CD14-positive monocyte (primary cell): ENCODE measurements around the gene CD44. TPM values are rescaled to one million over a fixed set of nuclear protein-coding genes. Genes with fewer than 3 reads are reported as not detected.

ENCODE experiments used
- DNase-seq, 3 donors: peaks; one replicate each; pipeline ENCODE4 v3.0.0-alpha.2; 2011 to 2022
- H2AFZ ChIP-seq: 2 replicates; pipeline ENCODE4 v1.6.0; 2012; ENCODE audit warnings: mild to moderate bottlenecking, low read depth, low read length, inconsistent platforms; ENCODE audit not compliant: insufficient read depth, poor library complexity, severe bottlenecking
- H3K27ac ChIP-seq, 2 donors: 1 replicate in 1 of 2; 2 replicates in 1 of 2; pipeline ENCODE4 v1.5.1; 2012 to 2013; ENCODE audit warnings: low read length in 2 of 2, control low read depth in 1 of 2, inconsistent platforms in 1 of 2, low read depth in 1 of 2, mild to moderate bottlenecking in 1 of 2
- H3K27me3 ChIP-seq, 2 donors: one replicate each; pipeline versions ENCODE4 v1.6.0 to v1.6.1; 2011 to 2013; ENCODE audit warnings: low read length in 2 of 2; ENCODE audit not compliant: control insufficient read depth in 2 of 2, insufficient read depth in 2 of 2
- H3K36me3 ChIP-seq, 2 donors: replicated peaks in 1 of 2; 1 replicate in 1 of 2; 2 replicates in 1 of 2; pipeline versions ENCODE4 v1.5.1 to v1.6.1; 2012 to 2013; ENCODE audit warnings: low read length in 2 of 2, control low read depth in 1 of 2, inconsistent platforms in 1 of 2, mild to moderate bottlenecking in 1 of 2; ENCODE audit not compliant: insufficient read depth in 2 of 2, control insufficient read depth in 1 of 2
- H3K4me1 ChIP-seq, 2 donors: 1 replicate in 1 of 2; 2 replicates in 1 of 2; pipeline versions ENCODE4 v1.5.1 to v1.6.1; 2012 to 2013; ENCODE audit warnings: low read length in 2 of 2, control low read depth in 1 of 2, inconsistent platforms in 1 of 2, mild to moderate bottlenecking in 1 of 2, moderate library complexity in 1 of 2; ENCODE audit not compliant: insufficient read depth in 2 of 2, control insufficient read depth in 1 of 2
- H3K4me2 ChIP-seq: replicated peaks from 2 replicates; pipeline ENCODE3; 2012; ENCODE audit warnings: low read length, moderate library complexity, mild to moderate bottlenecking; ENCODE audit not compliant: poor library complexity, severe bottlenecking; ENCODE audit errors: extremely low read depth
- H3K4me3 ChIP-seq, 3 experiments: fragments of 200-600 bp in 1 of 3; sonication (generic) in 1 of 3; replicated peaks in 1 of 3; 1 replicate in 2 of 3; 2 replicates in 1 of 3; pipeline ENCODE4 v1.5.1; 2011 to 2013; ENCODE audit warnings: low read length in 3 of 3, mild to moderate bottlenecking in 3 of 3, control low read depth in 2 of 3, low read depth in 2 of 3, inconsistent platforms in 1 of 3, moderate library complexity in 1 of 3
- H3K79me2 ChIP-seq: 2 replicates; pipeline ENCODE4 v1.6.0; 2012; ENCODE audit warnings: mild to moderate bottlenecking, control low read depth, inconsistent platforms, low read length, moderate library complexity; ENCODE audit not compliant: insufficient read depth
- H3K9ac ChIP-seq: 2 replicates; pipeline ENCODE4 v1.6.0; 2017; ENCODE audit warnings: low read length, mild to moderate bottlenecking; ENCODE audit not compliant: insufficient read depth, poor library complexity, severe bottlenecking
- H3K9me3 ChIP-seq, 2 donors: replicated peaks in 1 of 2; 1 replicate in 1 of 2; 2 replicates in 1 of 2; pipeline versions ENCODE4 v1.5.1 to v1.6.1; 2012 to 2013; ENCODE audit warnings: low read length in 2 of 2, control low read depth in 1 of 2; ENCODE audit not compliant: control insufficient read depth in 1 of 2, insufficient read depth in 1 of 2
- H4K20me1 ChIP-seq: 2 replicates; pipeline ENCODE4 v1.6.0; 2012; ENCODE audit warnings: mild to moderate bottlenecking, low read length, control low read depth, moderate library complexity; ENCODE audit not compliant: insufficient read depth
- H3K27ac Mint-ChIP-seq, 7 donors: one replicate each; pipeline ENCODE4 v1.8.0; 2020; ENCODE audit warnings: mild to moderate bottlenecking in 7 of 7, mixed read lengths in 7 of 7, moderate library complexity in 6 of 7, inconsistent platforms in 2 of 7
- H3K27me3 Mint-ChIP-seq, 3 donors: one replicate each; pipeline ENCODE4 v1.8.0; 2021 to 2022; ENCODE audit warnings: low read depth in 3 of 3, mild to moderate bottlenecking in 3 of 3, mixed read lengths in 3 of 3, moderate library complexity in 3 of 3, inconsistent platforms in 1 of 3
- H3K36me3 Mint-ChIP-seq, 2 donors: one replicate each; pipeline ENCODE4 v1.8.0; 2020; ENCODE audit warnings: mixed read lengths in 2 of 2, inconsistent platforms in 1 of 2, mild to moderate bottlenecking in 1 of 2
- H3K4me1 Mint-ChIP-seq: one replicate; pipeline ENCODE4 v1.8.0; 2020; ENCODE audit warnings: mild to moderate bottlenecking, mixed read lengths
- H3K4me3 Mint-ChIP-seq, 2 donors: one replicate each; pipeline ENCODE4 v1.8.0; 2020; ENCODE audit warnings: mild to moderate bottlenecking in 2 of 2, mixed read lengths in 2 of 2, moderate library complexity in 1 of 2
- H3K9me3 Mint-ChIP-seq, 7 donors: one replicate each; pipeline ENCODE4 v1.8.0; 2020 to 2022; ENCODE audit warnings: mixed read lengths in 7 of 7, mild to moderate bottlenecking in 6 of 7, moderate library complexity in 6 of 7, inconsistent platforms in 2 of 7
- WGBS: methylation state at CpG from one replicate; pipeline ENCODE4 v1.1.5; 2013; ENCODE audit warnings: missing lambda C conversion rate; ENCODE audit not compliant: insufficient coverage; 5-methylcytosine and 5-hydroxymethylcytosine counted together
- intact Hi-C, 2 donors: fragments of 100-400 bp; cut with micrococcal nuclease; formaldehyde crosslinking; loops; one replicate each; pipeline versions ENCODE4 v1.15.0 to v1.15.1; 2023
- polyA plus RNA-seq, 3 donors: library from polyadenylated mRNA; depleted of rRNA in 1 of 3; unstranded in 2 of 3; stranded (reverse) in 1 of 3; fragments of 300-500 nt in 2 of 3; fragments of >200 nt in 1 of 3; fragmentation: Illumina TruSeq in 2 of 3; gene quantifications; 1 replicate in 2 of 3; 2 replicates in 1 of 3; pipeline ENCODE4 v1.2.3, GENCODE V29; 2012 to 2021
- TF ChIP-seq, protein P1 (sequence below): fragments of 200-600 bp; IDR thresholded peaks from one replicate; pipeline ENCODE4 v1.8.0; 2022; ENCODE audit warnings: antibody characterized with exemption, mild to moderate bottlenecking

Gene CD44
- polyA plus RNA-seq, 3 donors, result 415 to 866 (median 531) TPM

GRCh38 chr11:35169754-35170153, 30.8 kb downstream of the CD44 start:
- H3K36me3 Mint-ChIP-seq, result peaks cover 52 to 65% of the 10 kb centered on the region in 2 donors
- Histone ChIP-seq H4K20me1 (peaks cover 100% of the 10 kb centered on the region), H3K4me1 (peaks cover 85 to 99% of the 10 kb centered on the region in 2 donors), H2AFZ (no peak overlapping the region), H3K79me2 (peaks cover 100% of the 10 kb centered on the region), H3K9me3 (no peaks in the 10 kb centered on the region), H3K4me3 (no peak overlapping the region), H3K36me3 (peaks cover 2 to 44% of the 10 kb centered on the region in 2 donors), H3K27ac (peak overlapping the region in 1 of 2 donors; percentile 86), H3K9ac (no peak overlapping the region), H3K27me3 (no peaks in the 10 kb centered on the region), H3K4me2 (no peak overlapping the region)
- H3K4me3 Mint-ChIP-seq, result no peak overlapping the region
- no peaks in the 10 kb centered on the region for H3K27me3 Mint-ChIP-seq
- no CpG with 5 or more reads among the region's 1 CpG for WGBS
- H3K27ac Mint-ChIP-seq, result peak overlapping the region in 1 of 7 donors; percentile 39
- no peaks in the 10 kb centered on the region for H3K9me3 Mint-ChIP-seq
- H3K4me1 Mint-ChIP-seq, result peaks cover 93% of the 10 kb centered on the region
- intact Hi-C loops, result loop anchor here (10.0 kb wide), 2 partner anchors 45 to 215 kb away; no protein-coding TSS in a partner anchor
- no peak for DNase-seq
- TF ChIP-seq, protein P1, sequence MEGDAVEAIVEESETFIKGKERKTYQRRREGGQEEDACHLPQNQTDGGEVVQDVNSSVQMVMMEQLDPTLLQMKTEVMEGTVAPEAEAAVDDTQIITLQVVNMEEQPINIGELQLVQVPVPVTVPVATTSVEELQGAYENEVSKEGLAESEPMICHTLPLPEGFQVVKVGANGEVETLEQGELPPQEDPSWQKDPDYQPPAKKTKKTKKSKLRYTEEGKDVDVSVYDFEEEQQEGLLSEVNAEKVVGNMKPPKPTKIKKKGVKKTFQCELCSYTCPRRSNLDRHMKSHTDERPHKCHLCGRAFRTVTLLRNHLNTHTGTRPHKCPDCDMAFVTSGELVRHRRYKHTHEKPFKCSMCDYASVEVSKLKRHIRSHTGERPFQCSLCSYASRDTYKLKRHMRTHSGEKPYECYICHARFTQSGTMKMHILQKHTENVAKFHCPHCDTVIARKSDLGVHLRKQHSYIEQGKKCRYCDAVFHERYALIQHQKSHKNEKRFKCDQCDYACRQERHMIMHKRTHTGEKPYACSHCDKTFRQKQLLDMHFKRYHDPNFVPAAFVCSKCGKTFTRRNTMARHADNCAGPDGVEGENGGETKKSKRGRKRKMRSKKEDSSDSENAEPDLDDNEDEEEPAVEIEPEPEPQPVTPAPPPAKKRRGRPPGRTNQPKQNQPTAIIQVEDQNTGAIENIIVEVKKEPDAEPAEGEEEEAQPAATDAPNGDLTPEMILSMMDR, result no peak

GRCh38 chr11:35170503-35170902, 31.5 kb downstream of the CD44 start:
- Mint-ChIP-seq H3K27me3 (no peaks in the 10 kb centered on the region), H3K27ac (peak overlapping the region in 6 of 7 donors; percentile 18 to 86 (median 64)), H3K4me1 (peaks cover 93% of the 10 kb centered on the region), H3K9me3 (no peaks in the 10 kb centered on the region), H3K36me3 (peaks cover 58 to 71% of the 10 kb centered on the region in 2 donors), H3K4me3 (no peak overlapping the region)
- H3K27ac ChIP-seq, result peak overlapping the region in 1 of 2 donors; percentile 86
- no peak overlapping the region for H3K4me2 ChIP-seq
- TF ChIP-seq, protein P1, result no peak
- H3K4me3 ChIP-seq, result no peak overlapping the region
- no peaks in the 10 kb centered on the region for H3K27me3 ChIP-seq
- peaks cover 2 to 44% of the 10 kb centered on the region in 2 donors for H3K36me3 ChIP-seq
- no peak overlapping the region for H2AFZ ChIP-seq
- DNase-seq, result no peak
- H3K4me1 ChIP-seq, result peaks cover 85 to 99% of the 10 kb centered on the region in 2 donors
- peaks cover 100% of the 10 kb centered on the region for H3K79me2 ChIP-seq
- intact Hi-C loops, result loop anchor here in 1 of 2 donors (10.0 kb wide), 1 partner anchor 214 kb away; no protein-coding TSS in a partner anchor
- peaks cover 100% of the 10 kb centered on the region for H4K20me1 ChIP-seq
- no peaks in the 10 kb centered on the region for H3K9me3 ChIP-seq
- no peak overlapping the region for H3K9ac ChIP-seq
- 71% methylated on average over 2 of the region's 3 CpGs for WGBS
